Parathyroid adenoma (tissue), 2 donors: Measurements from ENCODE around the gene HAUS7.

Experiments
- H2AFZ ChIP-seq: fragments of 300-600 bp; sonication (generic); one replicate; pipeline ENCODE4 v1.7.0; 2017; ENCODE audit warnings: antibody characterized with exemption, mild to moderate bottlenecking
- H3K27ac ChIP-seq: fragments of 300-600 bp; sonication (generic); one replicate; pipeline ENCODE4 v1.7.0; 2017
- H3K27me3 ChIP-seq: fragments of 300-600 bp; sonication (generic); one replicate; pipeline ENCODE4 v1.7.0; 2017; ENCODE audit warnings: low read length; ENCODE audit not compliant: control insufficient read depth, insufficient read depth
- H3K36me3 ChIP-seq: fragments of 300-600 bp; sonication (generic); one replicate; pipeline ENCODE4 v1.7.0; 2017; ENCODE audit warnings: low read length; ENCODE audit not compliant: control insufficient read depth, insufficient read depth
- H3K4me1 ChIP-seq: fragments of 300-600 bp; sonication (generic); one replicate; pipeline ENCODE4 v1.7.0; 2017; ENCODE audit warnings: control low read depth
- H3K4me2 ChIP-seq: fragments of 300-600 bp; sonication (generic); one replicate; pipeline ENCODE4 v1.7.0; 2017; ENCODE audit warnings: low read length
- H3K4me3 ChIP-seq: fragments of 300-600 bp; sonication (generic); one replicate; pipeline ENCODE4 v1.7.0; 2017; ENCODE audit warnings: low read depth, low read length
- H3K79me2 ChIP-seq: fragments of 300-600 bp; sonication (generic); one replicate; pipeline ENCODE4 v1.7.0; 2017; ENCODE audit warnings: control low read depth
- H3K9ac ChIP-seq: fragments of 300-600 bp; sonication (generic); one replicate; pipeline ENCODE4 v1.7.0; 2017; ENCODE audit warnings: mild to moderate bottlenecking
- H3K9me3 ChIP-seq: fragments of 300-600 bp; sonication (generic); one replicate; pipeline ENCODE4 v1.7.0; 2017; ENCODE audit warnings: low read length; ENCODE audit not compliant: control insufficient read depth
- TF ChIP-seq, protein P1 (sequence below): fragments of 300-600 bp; sonication (generic); IDR thresholded peaks from one replicate; pipeline ENCODE4 v1.7.0; 2017; ENCODE audit warnings: antibody characterized with exemption, mild to moderate bottlenecking
- donor health status: primary hyperparathyroidism.

The HAUS7 gene

DNA sequence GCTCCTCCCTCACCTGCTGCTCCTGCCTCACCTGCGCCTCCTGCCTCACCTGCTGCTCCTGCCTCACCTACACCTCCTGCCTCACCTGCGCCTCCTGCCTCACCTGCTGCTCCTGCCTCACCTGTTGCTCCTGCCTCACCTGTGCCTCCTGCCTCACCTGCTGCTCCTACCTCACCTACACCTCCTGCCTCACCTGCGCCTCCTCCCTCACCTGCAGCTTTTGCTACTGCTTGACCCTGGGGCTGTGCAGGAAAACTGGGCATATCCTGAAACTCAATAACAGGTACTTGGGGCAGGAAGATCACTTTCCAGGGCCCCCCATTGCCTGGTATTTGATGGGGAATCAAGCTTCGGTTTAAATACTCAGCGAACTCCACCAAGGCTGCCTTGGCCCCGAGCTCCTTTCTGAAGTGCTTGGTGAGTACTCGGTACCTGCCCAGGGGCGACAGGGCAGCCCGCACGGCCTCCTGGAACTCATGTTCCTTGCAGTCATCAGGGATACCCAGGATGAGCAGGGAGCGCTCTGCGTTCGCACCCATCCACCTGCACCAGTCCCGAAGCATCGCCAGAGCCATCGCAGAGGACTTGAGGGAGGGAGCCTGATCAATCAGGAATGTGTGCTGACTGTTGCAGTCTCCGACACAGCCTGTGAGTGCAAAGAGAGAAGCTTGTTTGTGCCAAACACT lies 72.0 kb downstream of the HAUS7 start:
- H3K4me2 ChIP-seq = no peak overlapping the region
- TF ChIP-seq, protein P1, sequence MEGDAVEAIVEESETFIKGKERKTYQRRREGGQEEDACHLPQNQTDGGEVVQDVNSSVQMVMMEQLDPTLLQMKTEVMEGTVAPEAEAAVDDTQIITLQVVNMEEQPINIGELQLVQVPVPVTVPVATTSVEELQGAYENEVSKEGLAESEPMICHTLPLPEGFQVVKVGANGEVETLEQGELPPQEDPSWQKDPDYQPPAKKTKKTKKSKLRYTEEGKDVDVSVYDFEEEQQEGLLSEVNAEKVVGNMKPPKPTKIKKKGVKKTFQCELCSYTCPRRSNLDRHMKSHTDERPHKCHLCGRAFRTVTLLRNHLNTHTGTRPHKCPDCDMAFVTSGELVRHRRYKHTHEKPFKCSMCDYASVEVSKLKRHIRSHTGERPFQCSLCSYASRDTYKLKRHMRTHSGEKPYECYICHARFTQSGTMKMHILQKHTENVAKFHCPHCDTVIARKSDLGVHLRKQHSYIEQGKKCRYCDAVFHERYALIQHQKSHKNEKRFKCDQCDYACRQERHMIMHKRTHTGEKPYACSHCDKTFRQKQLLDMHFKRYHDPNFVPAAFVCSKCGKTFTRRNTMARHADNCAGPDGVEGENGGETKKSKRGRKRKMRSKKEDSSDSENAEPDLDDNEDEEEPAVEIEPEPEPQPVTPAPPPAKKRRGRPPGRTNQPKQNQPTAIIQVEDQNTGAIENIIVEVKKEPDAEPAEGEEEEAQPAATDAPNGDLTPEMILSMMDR = no peak
- no peaks in the 10 kb centered on the region for H3K36me3 ChIP-seq
- H3K79me2 ChIP-seq = no peaks in the 10 kb centered on the region
- no peak overlapping the region for H3K4me3 ChIP-seq
- no peak overlapping the region for H2AFZ ChIP-seq
- no peaks in the 10 kb centered on the region for H3K9me3 ChIP-seq
- no peaks in the 10 kb centered on the region for H3K4me1 ChIP-seq
- H3K9ac ChIP-seq = no peak overlapping the region
- no peaks in the 10 kb centered on the region for H3K27me3 ChIP-seq
- no peak overlapping the region for H3K27ac ChIP-seq
